Kidney tubule cell (primary cell): ENCODE results near the gene PSENEN.
A peak's percentile ranks its signal among the peaks of the same experiment; 100 is the strongest.
"Not testable (repeated sequence)": the region's sequence is repeated elsewhere in the genome, so short reads cannot be mapped to it uniquely, and the experiment has no call there.

Experiments used
- DNase-seq: peaks from one replicate; pipeline ENCODE4 v3.0.0-alpha.2; 2018; ENCODE audit warnings: low spot score

The PSENEN gene

GRCh38 chr19:35718345-35719041, 27.0 kb upstream of the PSENEN start:
- peak; percentile 35 for DNase-seq

DNA sequence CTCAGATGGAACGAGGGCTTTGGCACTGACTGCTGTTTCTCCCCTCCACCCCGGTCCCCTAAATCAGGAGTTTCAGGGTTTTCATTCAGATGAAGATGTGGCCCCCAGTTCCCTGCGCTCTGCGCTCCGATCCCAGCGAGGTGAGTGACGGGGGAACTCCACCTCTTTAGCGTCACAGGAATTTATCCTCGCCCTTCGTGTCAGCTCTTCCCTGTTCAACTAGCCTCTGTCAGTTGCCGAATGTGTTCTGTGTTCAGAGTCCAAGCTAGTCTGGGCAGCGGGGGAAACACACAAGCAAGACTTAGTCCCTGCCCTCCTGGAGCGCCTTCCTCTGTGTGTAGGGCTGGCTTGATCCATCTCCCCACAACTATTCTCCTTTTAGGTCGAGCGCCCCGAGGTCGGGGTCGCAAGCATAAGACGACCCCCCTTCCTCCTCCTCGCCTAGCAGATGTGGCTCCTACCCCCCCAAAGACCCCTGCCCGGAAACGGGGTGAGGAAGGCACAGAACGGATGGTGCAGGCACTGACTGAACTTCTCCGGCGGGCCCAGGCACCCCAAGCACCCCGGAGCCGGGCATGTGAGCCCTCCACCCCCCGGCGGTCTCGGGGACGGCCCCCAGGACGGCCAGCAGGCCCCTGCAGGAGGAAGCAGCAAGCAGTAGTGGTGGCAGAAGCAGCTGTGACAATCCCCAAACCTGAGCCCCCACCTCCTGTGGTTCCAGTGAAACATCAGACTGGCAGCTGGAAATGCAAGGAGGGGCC, 25.9 kb upstream of the PSENEN start:
- DNase-seq = no peak

DNA sequence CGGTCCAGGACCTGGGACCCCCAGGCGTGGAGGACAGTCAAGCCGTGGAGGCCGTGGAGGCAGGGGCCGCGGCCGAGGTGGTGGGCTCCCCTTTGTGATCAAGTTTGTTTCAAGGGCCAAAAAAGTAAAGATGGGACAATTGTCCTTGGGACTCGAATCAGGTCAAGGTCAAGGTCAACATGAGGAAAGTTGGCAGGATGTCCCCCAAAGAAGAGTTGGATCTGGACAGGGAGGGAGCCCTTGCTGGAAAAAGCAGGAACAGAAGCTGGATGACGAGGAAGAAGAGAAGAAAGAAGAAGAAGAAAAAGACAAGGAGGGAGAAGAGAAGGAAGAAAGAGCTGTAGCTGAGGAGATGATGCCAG, 25.3 kb upstream of the PSENEN start:
- no peak for DNase-seq

- DNase-seq = no peak
Observed at GRCh38 chr19:35720648-35721047, 24.8 kb upstream of the PSENEN start.

GRCh38 chr19:35721374-35721773, 24.1 kb upstream of the PSENEN start:
- no peak for DNase-seq

- DNase-seq = no peak
Observed at GRCh38 chr19:35722461-35722860, 23.0 kb upstream of the PSENEN start.

DNA sequence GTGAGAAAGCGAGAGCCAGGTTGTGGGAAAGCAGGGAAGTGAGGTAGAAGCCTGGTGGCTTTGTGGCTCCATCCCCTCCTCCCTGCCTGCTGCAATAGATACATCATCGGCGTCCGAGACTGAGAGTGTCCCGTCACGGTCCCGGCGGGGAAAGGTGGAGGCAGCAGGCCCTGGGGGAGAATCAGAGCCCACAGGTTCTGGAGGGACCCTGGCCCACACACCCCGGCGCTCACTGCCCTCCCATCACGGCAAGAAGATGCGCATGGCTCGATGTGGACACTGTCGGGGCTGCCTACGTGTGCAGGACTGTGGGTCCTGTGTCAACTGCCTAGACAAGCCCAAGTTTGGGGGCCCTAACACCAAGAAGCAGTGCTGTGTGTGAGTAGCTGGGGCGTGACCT, 22.6 kb upstream of the PSENEN start:
- no peak for DNase-seq

- DNase-seq = no peak
Observed at GRCh38 chr19:35723671-35724070, 21.8 kb upstream of the PSENEN start.

DNA sequence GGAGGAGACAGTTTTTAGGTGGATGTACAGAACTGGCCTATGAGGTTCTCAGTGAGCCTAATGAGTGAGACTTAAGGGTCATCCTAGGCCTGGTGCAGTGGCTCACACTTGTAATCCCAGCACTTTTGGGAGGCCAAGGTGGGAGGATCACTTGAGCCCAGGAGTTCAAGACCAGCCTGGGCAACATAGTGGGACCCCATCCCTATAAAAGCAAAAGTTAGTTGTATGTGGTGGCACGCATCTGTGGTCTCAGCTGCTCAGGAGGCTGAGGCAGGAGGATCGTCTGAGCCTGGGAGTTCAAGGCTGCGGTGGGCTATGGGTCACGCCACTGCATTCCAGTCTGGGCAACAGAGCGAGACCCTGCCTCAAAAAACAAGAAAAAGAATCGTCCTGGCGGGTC, 21.3 kb upstream of the PSENEN start:
- not testable (repeated sequence) for DNase-seq

DNA sequence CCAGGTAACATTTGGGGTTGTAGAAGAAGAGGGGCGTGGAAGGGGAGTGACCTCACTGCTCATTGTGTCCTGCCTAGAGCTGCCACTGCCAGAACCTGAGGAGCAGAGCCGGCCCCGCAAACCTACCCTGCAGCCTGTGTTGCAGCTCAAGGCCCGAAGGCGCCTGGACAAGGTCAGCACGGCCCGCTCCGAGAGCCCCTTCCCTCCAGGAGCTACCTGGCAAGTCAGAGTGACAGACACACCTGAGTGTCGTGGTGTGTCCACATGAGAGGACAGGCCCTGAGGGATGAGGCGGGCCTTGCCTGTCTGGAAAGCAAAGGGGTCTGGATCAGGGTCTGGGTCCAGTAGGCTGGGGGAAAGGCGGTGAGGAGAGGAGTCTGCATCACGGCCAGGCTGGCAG, 20.9 kb upstream of the PSENEN start:
- DNase-seq = no peak

DNA sequence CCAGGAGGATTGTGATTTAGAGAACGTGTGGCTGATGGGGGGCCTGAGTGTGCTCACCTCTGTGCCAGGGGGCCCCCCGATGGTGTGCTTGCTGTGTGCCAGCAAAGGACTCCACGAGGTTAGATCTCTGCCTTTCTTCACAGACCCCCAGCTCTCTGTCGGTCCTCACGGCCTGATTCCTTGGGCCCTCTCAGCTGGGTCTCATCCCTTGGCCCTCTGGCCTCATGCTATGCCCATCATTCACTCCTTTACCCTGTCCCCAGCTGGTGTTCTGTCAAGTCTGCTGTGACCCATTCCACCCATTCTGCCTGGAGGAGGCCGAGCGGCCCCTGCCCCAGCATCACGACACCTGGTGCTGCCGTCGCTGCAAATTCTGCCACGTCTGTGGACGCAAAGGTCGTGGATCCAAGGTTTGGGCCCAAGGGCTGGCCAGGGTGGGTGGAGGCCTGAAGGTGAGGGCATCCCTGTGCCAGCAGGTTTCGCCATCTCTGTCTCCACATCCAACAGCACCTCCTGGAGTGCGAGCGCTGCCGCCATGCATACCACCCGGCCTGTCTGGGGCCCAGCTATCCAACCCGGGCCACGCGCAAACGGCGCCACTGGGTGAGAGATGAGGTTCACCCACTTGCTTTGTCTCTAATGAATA, 20.1 kb upstream of the PSENEN start:
- DNase-seq = no peak

GRCh38 chr19:35727053-35727955, 18.1 kb upstream of the PSENEN start:
- DNase-seq = no peak

DNA sequence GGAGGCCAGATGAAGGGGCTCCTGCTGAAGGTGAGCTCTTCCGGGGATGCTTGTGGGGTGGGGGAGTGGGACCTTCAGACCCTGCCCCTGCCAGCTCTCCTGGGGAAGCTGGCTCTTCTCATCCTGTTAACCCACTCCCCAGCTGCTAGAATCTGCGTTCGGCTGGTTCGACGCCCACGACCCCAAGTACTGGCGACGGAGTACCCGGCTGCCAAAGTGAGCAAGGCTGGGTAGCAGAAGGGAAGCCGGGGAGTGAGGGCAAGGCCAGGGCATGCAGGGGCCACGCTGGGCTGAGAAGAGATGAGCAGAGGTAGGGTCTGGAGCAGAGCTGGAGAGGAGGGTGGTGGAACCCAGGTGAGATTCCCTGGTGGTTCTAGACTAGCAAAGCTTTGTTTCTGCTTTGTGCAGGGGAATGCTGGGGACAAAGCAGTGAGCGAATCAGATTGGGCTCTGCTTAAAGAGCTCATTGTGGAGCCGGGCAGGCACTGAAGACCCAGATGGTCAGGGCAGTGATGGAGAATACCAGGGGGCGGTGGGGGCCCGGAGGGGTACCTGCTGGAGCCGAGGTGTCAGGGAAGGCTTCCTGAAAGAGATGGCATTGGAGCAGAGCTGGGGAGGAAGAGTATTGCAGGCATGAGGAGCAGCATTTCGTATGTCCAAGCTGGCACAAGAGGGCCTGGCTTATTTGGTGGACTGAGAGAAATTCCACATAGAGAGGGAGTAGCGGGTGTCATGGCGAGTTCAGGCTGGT, 17.3 kb upstream of the PSENEN start:
- no peak for DNase-seq

- DNase-seq = no peak
Observed at GRCh38 chr19:35729021-35729420, 16.4 kb upstream of the PSENEN start.

DNA sequence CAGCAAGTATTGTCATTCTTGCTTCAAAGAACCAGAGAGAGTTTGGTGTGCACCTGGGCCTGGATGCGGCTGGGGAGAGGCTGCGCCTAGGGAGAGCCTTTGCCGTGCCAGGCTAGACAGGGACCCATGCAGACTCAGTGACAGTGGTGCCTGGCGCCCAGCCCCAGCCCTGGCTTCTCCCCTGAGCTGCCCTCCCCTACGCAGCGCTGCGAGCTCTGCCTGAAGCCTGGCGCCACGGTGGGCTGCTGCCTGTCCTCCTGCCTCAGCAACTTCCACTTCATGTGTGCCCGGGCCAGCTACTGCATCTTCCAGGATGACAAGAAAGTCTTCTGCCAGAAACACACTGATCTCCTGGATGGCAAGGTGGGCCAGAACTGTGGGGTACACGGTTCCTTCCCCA, 15.7 kb upstream of the PSENEN start:
- DNase-seq = no peak

DNA sequence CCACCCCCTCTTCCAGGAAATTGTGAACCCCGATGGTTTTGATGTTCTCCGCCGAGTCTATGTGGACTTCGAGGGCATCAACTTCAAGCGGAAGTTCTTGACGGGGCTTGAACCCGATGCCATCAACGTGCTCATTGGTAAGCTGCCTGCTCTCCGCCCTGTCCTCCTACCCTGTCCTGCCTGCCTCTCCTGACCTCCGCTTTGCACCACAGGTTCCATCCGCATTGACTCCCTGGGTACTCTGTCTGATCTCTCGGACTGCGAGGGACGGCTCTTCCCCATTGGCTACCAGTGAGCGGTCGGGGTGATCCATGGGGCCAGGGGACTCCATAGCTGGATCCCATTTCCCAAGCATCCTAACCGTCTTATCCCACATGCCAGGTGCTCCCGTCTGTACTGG, 15.1 kb upstream of the PSENEN start:
- no peak for DNase-seq

- no peak for DNase-seq
Observed at GRCh38 chr19:35731353-35731752, 14.1 kb upstream of the PSENEN start.

- no peak for DNase-seq
Observed at GRCh38 chr19:35731779-35732405, 13.6 kb upstream of the PSENEN start.

- no peak for DNase-seq
Observed at GRCh38 chr19:35732540-35733179, 12.8 kb upstream of the PSENEN start.
